Stomach (tissue), 9 donors: ENCODE results near the gene WDR48. TPM values are rescaled to one million over a fixed set of nuclear protein-coding genes. Genes with fewer than 3 reads are reported as not detected.

ENCODE experiments used
- DNase-seq, 2 donors: peaks; one replicate each; pipeline versions ENCODE4 v3.0.0 to v3.0.0-alpha.2; 2013 to 2019
- H3K27ac ChIP-seq, 5 donors: fragments of 200-600 bp in 4 of 5; sonication (generic) in 4 of 5; one replicate each; pipeline ENCODE4 v1.5.1; 2013 to 2019; ENCODE audit warnings: mild to moderate bottlenecking in 1 of 5, moderate library complexity in 1 of 5
- H3K27me3 ChIP-seq, 3 donors: fragments of 200-600 bp; sonication (generic); one replicate each; pipeline ENCODE4 v1.5.1; 2017 to 2019; ENCODE audit warnings: mixed run types in 1 of 3
- H3K36me3 ChIP-seq, 4 donors: fragments of 200-600 bp; sonication (generic); 1 replicate in 3 of 4; 2 replicates in 1 of 4; pipeline ENCODE4 v1.5.1; 2016 to 2019
- H3K4me1 ChIP-seq, 4 donors: fragments of 200-600 bp; sonication (generic); one replicate each; pipeline ENCODE4 v1.5.1; 2016 to 2019
- H3K4me3 ChIP-seq, 4 donors: fragments of 200-600 bp; sonication (generic) in 3 of 4; one replicate each; pipeline ENCODE4 v1.5.1; 2016 to 2019; ENCODE audit warnings: mild to moderate bottlenecking in 1 of 4
- H3K9me3 ChIP-seq, 4 donors: fragments of 200-600 bp; sonication (generic); one replicate each; pipeline ENCODE4 v1.5.1; 2016 to 2019
- EP300 ChIP-seq: sonication (generic); formaldehyde crosslinking; IDR thresholded peaks from one replicate; pipeline ENCODE4 v1.6.1; 2017; ENCODE audit warnings: antibody characterized with exemption
- POLR2A ChIP-seq, 4 donors: fragments of 450-650 bp; IDR thresholded peaks; one replicate each; pipeline ENCODE4 v1.6.1; 2016; ENCODE audit warnings: antibody characterized with exemption in 4 of 4, control low read depth in 2 of 4, mild to moderate bottlenecking in 1 of 4, moderate library complexity in 1 of 4
- POLR2AphosphoS5 ChIP-seq, 3 donors: sonication (generic); formaldehyde crosslinking; IDR thresholded peaks; one replicate each; pipeline ENCODE4 v1.6.1; 2016; ENCODE audit warnings: antibody characterized with exemption in 3 of 3
- WGBS, 5 donors: extraction: QIAGEN DNeasy Blood & Tissue Kit in 3 of 5; methylation state at CpG; one replicate each; pipeline versions ENCODE4 v1.1.5 to v1.1.7; 2013 to 2018; 5-methylcytosine and 5-hydroxymethylcytosine counted together
- intact Hi-C: fragments of 100-400 bp; cut with DNase I; formaldehyde crosslinking; loops from one replicate; pipeline ENCODE4 v1.15.1; 2023; ENCODE audit warnings: low total_unique reads
- polyA plus RNA-seq, 3 donors: library from polyadenylated mRNA; stranded (reverse); fragments of 200-250 nt; gene quantifications; one replicate each; pipeline ENCODE4 v1.2.3, GENCODE V29; 2013
- total RNA-seq, 5 donors: library from RNA; depleted of rRNA; stranded (reverse); fragments of >200 nt; gene quantifications; one replicate each; pipeline versions ENCODE4 v1.1.0 to v1.2.3, GENCODE V29; 2014 to 2016
- TF ChIP-seq, protein P1 (sequence below), 7 experiments: fragments of 450-650 bp in 4 of 7; fragments of 200-600 bp in 3 of 7; sonication (generic) in 3 of 7; IDR thresholded peaks; one replicate each; pipeline ENCODE4 v1.5.1; 2016 to 2019; ENCODE audit warnings: antibody characterized with exemption in 7 of 7, control low read depth in 2 of 7, mild to moderate bottlenecking in 1 of 7
- donor health status: healthy with polysubstance abuse.
- donor health status: Bipolar disorder and iron deficiency.
- donor health status: healthy.

The WDR48 gene
- total and polyA plus RNA-seq, 8 donors: 4.3 to 89.7 (median 13.4) TPM

GRCh38 chr3:39062180-39062579 lies 10.4 kb downstream of the WDR48 start:
- intact Hi-C loops: no loop called here
- DNase-seq: no peak
- no peak overlapping the region for H3K27ac ChIP-seq

DNA sequence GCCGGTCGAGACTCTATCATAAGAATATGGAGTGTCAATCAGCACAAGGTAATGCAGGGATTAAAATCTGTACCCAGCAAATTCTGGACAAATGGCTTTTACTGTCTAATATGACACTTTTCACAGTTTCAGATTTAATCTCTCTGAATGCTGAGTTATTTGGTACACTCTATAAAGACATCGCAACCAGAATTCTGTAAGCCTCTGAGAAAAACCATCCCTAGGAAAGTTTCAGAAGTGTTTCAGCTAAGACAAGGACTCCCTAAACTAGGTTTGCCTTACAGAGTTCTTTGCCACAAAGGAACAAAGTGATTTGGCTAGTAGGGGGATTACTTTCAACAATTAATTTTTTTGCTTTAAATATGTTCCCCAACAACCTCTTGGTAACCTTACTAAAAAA lies 11.3 kb downstream of the WDR48 start:
- WGBS, 5 donors: 91 to 97% (median 93%) methylated on average over 3 of the region's 3 CpGs
- no peaks in the 10 kb centered on the region for H3K9me3 ChIP-seq
- no peak for DNase-seq
- no peak overlapping the region for H3K27ac ChIP-seq
- peaks cover 0 to 12% (median 5%) of the 10 kb centered on the region in 4 donors for H3K4me1 ChIP-seq
- peaks cover 10 to 37% (median 25%) of the 10 kb centered on the region in 4 donors for H3K36me3 ChIP-seq
- no peaks in the 10 kb centered on the region for H3K27me3 ChIP-seq
- H3K4me3 ChIP-seq: no peak overlapping the region
- intact Hi-C loops: no loop called here
- no peak for TF ChIP-seq POLR2AphosphoS5 (IDR thresholded peaks at IDR 0.05)

More at GRCh38 chr3:39062180-39062579, 10.4 kb downstream of the WDR48 start:
- WGBS, 5 donors: 45 to 73% (median 70%) methylated on average over 1 of the region's 1 CpG
- Histone ChIP-seq H3K36me3 (peaks cover 4 to 27% (median 18%) of the 10 kb centered on the region in 4 donors), H3K4me1 (peaks cover 0 to 12% (median 5%) of the 10 kb centered on the region in 4 donors), H3K4me3 (no peak overlapping the region), H3K27me3 (no peaks in the 10 kb centered on the region), H3K9me3 (no peaks in the 10 kb centered on the region)
- TF ChIP-seq, protein P1, sequence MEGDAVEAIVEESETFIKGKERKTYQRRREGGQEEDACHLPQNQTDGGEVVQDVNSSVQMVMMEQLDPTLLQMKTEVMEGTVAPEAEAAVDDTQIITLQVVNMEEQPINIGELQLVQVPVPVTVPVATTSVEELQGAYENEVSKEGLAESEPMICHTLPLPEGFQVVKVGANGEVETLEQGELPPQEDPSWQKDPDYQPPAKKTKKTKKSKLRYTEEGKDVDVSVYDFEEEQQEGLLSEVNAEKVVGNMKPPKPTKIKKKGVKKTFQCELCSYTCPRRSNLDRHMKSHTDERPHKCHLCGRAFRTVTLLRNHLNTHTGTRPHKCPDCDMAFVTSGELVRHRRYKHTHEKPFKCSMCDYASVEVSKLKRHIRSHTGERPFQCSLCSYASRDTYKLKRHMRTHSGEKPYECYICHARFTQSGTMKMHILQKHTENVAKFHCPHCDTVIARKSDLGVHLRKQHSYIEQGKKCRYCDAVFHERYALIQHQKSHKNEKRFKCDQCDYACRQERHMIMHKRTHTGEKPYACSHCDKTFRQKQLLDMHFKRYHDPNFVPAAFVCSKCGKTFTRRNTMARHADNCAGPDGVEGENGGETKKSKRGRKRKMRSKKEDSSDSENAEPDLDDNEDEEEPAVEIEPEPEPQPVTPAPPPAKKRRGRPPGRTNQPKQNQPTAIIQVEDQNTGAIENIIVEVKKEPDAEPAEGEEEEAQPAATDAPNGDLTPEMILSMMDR (IDR thresholded peaks at IDR 0.05): no peak
- TF ChIP-seq POLR2AphosphoS5 (IDR thresholded peaks at IDR 0.05) (no peak), POLR2A (IDR thresholded peaks at IDR 0.05) (no peak), EP300 (no peak)

DNA sequence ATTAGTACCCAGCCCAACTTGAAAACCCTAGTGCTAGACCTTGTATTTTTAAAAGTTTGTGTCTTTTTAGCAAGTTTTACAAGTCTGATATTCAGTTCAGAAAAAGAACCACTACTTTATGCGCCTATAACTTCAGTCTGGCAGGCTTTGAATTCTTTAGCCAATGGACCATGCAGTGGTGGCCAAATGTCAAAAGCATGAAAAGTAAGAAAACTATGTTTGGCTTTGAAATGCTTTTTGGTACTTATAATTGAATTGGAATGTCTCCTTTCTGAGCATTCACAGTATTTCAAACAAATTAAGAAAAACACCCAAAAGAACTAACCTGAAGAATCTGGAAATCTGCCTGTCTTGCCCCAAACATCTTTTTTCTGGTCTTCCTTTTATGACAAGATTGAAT lies 12.8 kb downstream of the WDR48 start:
- no peak for TF ChIP-seq POLR2AphosphoS5 (IDR thresholded peaks at IDR 0.05)
- no peak for TF ChIP-seq POLR2A (IDR thresholded peaks at IDR 0.05)
- TF ChIP-seq, protein P1 (IDR thresholded peaks at IDR 0.05): no peak
- TF ChIP-seq EP300: no peak
- Histone ChIP-seq H3K36me3 (peaks cover 18 to 50% (median 39%) of the 10 kb centered on the region in 4 donors), H3K4me1 (peaks cover 0 to 12% (median 5%) of the 10 kb centered on the region in 4 donors), H3K27ac (no peak overlapping the region), H3K9me3 (no peaks in the 10 kb centered on the region), H3K4me3 (no peak overlapping the region), H3K27me3 (no peaks in the 10 kb centered on the region)
- WGBS, 5 donors: 93 to 100% (median 93%) methylated on average over 1 of the region's 1 CpG
- DNase-seq: no peak
- intact Hi-C loops: no loop called here

DNA sequence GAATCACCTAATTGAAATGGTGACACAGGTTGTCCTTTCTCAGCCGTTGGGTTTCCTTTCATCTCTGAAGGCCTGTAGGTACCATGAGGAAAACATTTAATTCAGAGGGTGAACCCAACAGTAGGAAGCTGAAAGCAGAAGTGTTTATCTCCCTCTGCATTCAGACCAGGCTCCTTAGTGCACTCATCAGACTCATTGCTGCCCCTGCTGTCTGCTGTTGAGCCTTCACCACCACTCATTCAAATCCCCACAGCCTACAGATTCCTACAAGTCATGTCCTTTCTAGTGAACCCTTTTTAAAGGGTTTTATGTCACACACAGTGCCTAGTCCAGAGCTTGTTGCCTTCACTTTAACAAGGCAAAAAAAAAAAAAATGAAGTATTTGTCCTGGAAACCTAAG lies 13.4 kb downstream of the WDR48 start:
- no peaks in the 10 kb centered on the region for H3K9me3 ChIP-seq
- no peak overlapping the region for H3K27ac ChIP-seq
- intact Hi-C loops: no loop called here
- H3K4me1 ChIP-seq: peaks cover 0 to 12% (median 5%) of the 10 kb centered on the region in 4 donors
- no peak overlapping the region for H3K4me3 ChIP-seq
- H3K27me3 ChIP-seq: no peaks in the 10 kb centered on the region
- peak in 1 of 2 donors; percentile 60 for DNase-seq
- TF ChIP-seq, protein P1 (IDR thresholded peaks at IDR 0.05): no peak
- TF ChIP-seq POLR2AphosphoS5 (IDR thresholded peaks at IDR 0.05) (no peak), POLR2A (IDR thresholded peaks at IDR 0.05) (no peak), EP300 (no peak)
- 21 to 50% (median 28%) methylated on average over 1 of the region's 1 CpG for WGBS, 5 donors
- peaks cover 22 to 56% (median 44%) of the 10 kb centered on the region in 4 donors for H3K36me3 ChIP-seq

- H3K9me3 ChIP-seq: no peaks in the 10 kb centered on the region
- intact Hi-C loops: no loop called here
- no peak overlapping the region for H3K27ac ChIP-seq
- no peak for DNase-seq
- H3K4me3 ChIP-seq: no peak overlapping the region
- peaks cover 0 to 11% (median 5%) of the 10 kb centered on the region in 4 donors for H3K4me1 ChIP-seq
- H3K27me3 ChIP-seq: no peaks in the 10 kb centered on the region
- WGBS, 5 donors: 60 to 71% (median 69%) methylated on average over 1 of the region's 1 CpG
- H3K36me3 ChIP-seq: peaks cover 25 to 77% (median 64%) of the 10 kb centered on the region in 4 donors
- TF ChIP-seq POLR2AphosphoS5 (IDR thresholded peaks at IDR 0.05) (no peak), POLR2A (IDR thresholded peaks at IDR 0.05) (no peak)
Measured at GRCh38 chr3:39067286-39067685, 15.5 kb downstream of the WDR48 start.
